A549 (cell line): ENCODE measurements around the gene CPZ. TPM values are rescaled to one million over a fixed set of nuclear protein-coding genes. Genes with fewer than 3 reads are reported as not detected.

Experiments
- ATAC-seq, 2 experiments: fragments of 200-7000 bp in 1 of 2; fragments of >200 bp in 1 of 2; cut with Nextera tagmentation in 1 of 2; cut with Tn5 transposase in 1 of 2; 3 replicates each; pipeline versions ENCODE4 v1.8.0 to v1.9.1; 2018 to 2020; ENCODE audit warnings: mild to moderate bottlenecking in 1 of 2, moderate library complexity in 1 of 2
- CTCF ChIA-PET: fragments of 300-600 bp; sonication (Branson Sonifier 250); formaldehyde crosslinking; extraction: SDS; loops from one replicate; lab custom pipeline; 2021; ENCODE audit warnings: antibody characterized with exemption, inconsistent platforms; lab: Yijun Ruan, JAX
- POLR2A ChIA-PET: fragments of 350-600 bp; formaldehyde crosslinking; extraction: SDS; loops from one replicate; lab custom pipeline; 2021; ENCODE audit warnings: antibody characterized with exemption, inconsistent platforms; lab: Yijun Ruan, JAX
- DNase-seq, 2 experiments: peaks; one replicate each; pipeline versions ENCODE4 v3.0.0 to v3.0.0-alpha.2; 2011 to 2016; ENCODE audit warnings: low read depth in 1 of 2, low spot score in 1 of 2
- FAIRE-seq: peaks from 2 replicates; lab custom pipeline; 2011; peaks lifted over from hg19 to GRCh38; lab: Jason Lieb, UNC
- H3K27ac ChIP-seq, 2 experiments: fragments of >200 bp; sonication (Bioruptor Twin); formaldehyde crosslinking; 3 replicates each; pipeline ENCODE4 v1.5.1; 2016 to 2017
- H3K4me1 ChIP-seq: fragments of >200 bp; sonication (Bioruptor Twin); formaldehyde crosslinking; 3 replicates; pipeline ENCODE4 v1.6.1; 2016
- H3K4me2 ChIP-seq: fragments of >200 bp; sonication (Bioruptor Twin); formaldehyde crosslinking; 3 replicates; pipeline ENCODE4 v1.6.1; 2016
- H3K4me3 ChIP-seq: fragments of >200 bp; sonication (Bioruptor Twin); formaldehyde crosslinking; 3 replicates; pipeline ENCODE4 v1.5.1; 2016
- H3K9me3 ChIP-seq: fragments of >200 bp; sonication (Bioruptor Twin); formaldehyde crosslinking; 3 replicates; pipeline ENCODE4 v1.6.1; 2016
- BCL3 ChIP-seq: fragments of >200 bp; sonication (Bioruptor Twin); formaldehyde crosslinking; IDR thresholded peaks from 3 replicates; pipeline ENCODE4 v1.6.1; 2016
- CEBPB ChIP-seq, 2 experiments: fragments of >200 bp in 1 of 2; sonication (Bioruptor Twin) in 1 of 2; formaldehyde crosslinking in 1 of 2; IDR thresholded peaks; 2 replicates each; pipeline ENCODE4 v1.6.1; 2012 to 2016
- CTCF ChIP-seq: fragments of >200 bp; sonication (Bioruptor Twin); formaldehyde crosslinking; IDR thresholded peaks from 3 replicates; pipeline ENCODE4 v1.5.1; 2016
- HDAC2 ChIP-seq: fragments of 200-600 bp; sonication (generic); IDR thresholded peaks from 2 replicates; pipeline ENCODE4 v1.6.1; 2016
- HOXA7 ChIP-seq: fragments of 250-450 bp; sonication (Bioruptor Pico); IDR thresholded peaks from 2 replicates; pipeline ENCODE4 v1.5.0; 2020; ENCODE audit warnings: mild to moderate bottlenecking, moderate library complexity
- HOXB5 ChIP-seq: fragments of 250-450 bp; sonication (Bioruptor Pico); IDR thresholded peaks from 2 replicates; pipeline ENCODE4 v1.5.0; 2020; ENCODE audit warnings: mild to moderate bottlenecking, moderate library complexity
- KDM5A ChIP-seq: fragments of 200-600 bp; sonication (generic); IDR thresholded peaks from 2 replicates; pipeline ENCODE4 v1.6.1; 2016; ENCODE audit warnings: antibody characterized with exemption, mild to moderate bottlenecking
- NPAS2 ChIP-seq: fragments of 250-450 bp; sonication (Bioruptor Pico); IDR thresholded peaks from 2 replicates; pipeline ENCODE4 v1.8.0; 2022; ENCODE audit warnings: mild to moderate bottlenecking, moderate library complexity, borderline replicate concordance
- SMC3 ChIP-seq: fragments of >200 bp; sonication (Bioruptor Twin); formaldehyde crosslinking; IDR thresholded peaks from 3 replicates; pipeline ENCODE4 v1.6.1; 2018; ENCODE audit warnings: inconsistent platforms
- ZFP36 ChIP-seq: fragments of 450-650 bp; IDR thresholded peaks from 2 replicates; pipeline ENCODE4 v1.6.1; 2014; ENCODE audit warnings: borderline replicate concordance; ENCODE audit not compliant: partially characterized antibody
- WGBS: methylation state at CpG from one replicate; pipeline ENCODE4 v1.1.6; 2017; ENCODE audit errors: missing lambda C conversion rate; 5-methylcytosine and 5-hydroxymethylcytosine counted together
- polyA plus RNA-seq, 4 experiments: library from polyadenylated mRNA; depleted of rRNA in 3 of 4; stranded (reverse); fragments of >200 nt; fragmentation: RNase III in 1 of 4; extraction: RNeasy Plus Mini Kit Qiagen cat#74134 plus additional on column Dnase treatment in 1 of 4; gene quantifications; 2 replicates in 3 of 4; 3 replicates in 1 of 4; pipeline ENCODE4 v1.2.3, GENCODE V29; 2011 to 2017
- TF ChIP-seq, protein P1 (sequence below): fragments of >200 bp; sonication (Bioruptor Twin); formaldehyde crosslinking; IDR thresholded peaks from 2 replicates; pipeline ENCODE4 v1.6.1; 2016
- TF ChIP-seq, protein P2 (sequence below): fragments of 450-650 bp; IDR thresholded peaks from 2 replicates; pipeline ENCODE4 v1.6.1; 2014; ENCODE audit warnings: antibody characterized with exemption
- TF ChIP-seq, protein P3 (sequence below): fragments of 200-600 bp; sonication (generic); IDR thresholded peaks from 2 replicates; pipeline ENCODE4 v1.6.1; 2016; ENCODE audit warnings: antibody characterized with exemption, mild to moderate bottlenecking, moderate library complexity
- TF ChIP-seq, protein P4 (sequence below): IDR thresholded peaks from 2 replicates; pipeline ENCODE4 v1.6.1; 2012

Gene CPZ
- polyA plus RNA-seq, 2 of the 4 experiments (the other 2 are of a cell fraction): 0.09 to 0.21 TPM

DNA sequence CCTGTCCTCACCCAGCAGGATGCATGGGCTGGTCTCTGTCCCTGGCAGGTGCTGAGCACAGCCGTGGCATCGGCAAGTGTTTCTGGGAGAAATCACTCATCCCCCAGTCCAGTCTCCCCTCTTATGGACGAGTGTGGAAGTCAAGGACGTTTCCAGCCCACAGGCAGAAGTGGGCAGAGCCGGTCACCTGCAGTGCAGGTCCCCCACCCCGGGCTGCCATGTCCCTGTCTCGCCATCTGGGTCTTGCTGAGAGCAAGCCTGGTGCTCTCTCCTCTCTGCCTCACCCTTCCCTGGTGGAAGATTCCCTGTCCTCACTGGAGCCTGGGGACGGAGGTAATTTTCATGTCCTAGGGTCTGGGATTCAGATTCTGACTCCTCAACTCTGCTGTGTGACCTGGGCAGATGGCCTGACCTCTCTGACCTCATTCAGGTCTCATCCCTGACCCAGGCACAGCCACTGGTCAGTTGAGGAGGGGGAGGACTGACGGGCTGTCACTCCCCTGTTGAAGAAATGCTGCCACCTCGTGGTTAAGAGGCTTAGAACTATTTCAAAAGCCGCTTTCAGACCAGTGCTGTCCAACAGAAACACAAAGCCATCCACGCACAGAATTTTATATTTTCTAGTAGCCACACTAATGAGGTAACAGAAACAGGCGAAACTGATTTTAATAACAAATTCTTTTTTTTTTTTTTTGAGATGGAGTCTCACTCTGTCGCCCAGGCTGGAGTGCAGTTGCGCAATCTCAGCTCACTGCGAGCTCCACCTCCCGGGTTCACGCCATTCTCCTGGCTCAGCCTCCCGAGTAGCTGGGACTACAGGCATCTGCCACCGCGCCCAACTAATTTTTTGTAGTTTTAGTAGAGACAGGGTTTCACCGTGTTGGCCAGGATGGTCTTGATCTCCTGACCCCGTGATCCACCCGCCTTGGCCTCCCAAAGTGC, 1.8 kb downstream of the CPZ start (continued):
- TF ChIP-seq CTCF: peak; percentile 70

GRCh38 chr4:8595237-8596087, 2.9 kb downstream of the CPZ start:
- 41% methylated on average over 13 of the region's 16 CpGs for WGBS
- CTCF ChIA-PET: interaction anchor here (0.7 to 2.6 kb wide), 6 partner anchors 12 to 167 kb away, joined by 3 to 15 read pairs (median 4); no protein-coding TSS in a partner anchor
- POLR2A ChIA-PET: no interaction called here
- Histone ChIP-seq H3K4me1 (no peaks in the 10 kb centered on the region), H3K9me3 (no peaks in the 10 kb centered on the region), H3K4me2 (no peak overlapping the region), H3K4me3 (no peak overlapping the region), H3K27ac (no peak overlapping the region)
- TF ChIP-seq BCL3: no peak
- TF ChIP-seq, protein P1, sequence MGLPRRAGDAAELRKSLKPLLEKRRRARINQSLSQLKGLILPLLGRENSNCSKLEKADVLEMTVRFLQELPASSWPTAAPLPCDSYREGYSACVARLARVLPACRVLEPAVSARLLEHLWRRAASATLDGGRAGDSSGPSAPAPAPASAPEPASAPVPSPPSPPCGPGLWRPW: no peak
- TF ChIP-seq, protein P2, sequence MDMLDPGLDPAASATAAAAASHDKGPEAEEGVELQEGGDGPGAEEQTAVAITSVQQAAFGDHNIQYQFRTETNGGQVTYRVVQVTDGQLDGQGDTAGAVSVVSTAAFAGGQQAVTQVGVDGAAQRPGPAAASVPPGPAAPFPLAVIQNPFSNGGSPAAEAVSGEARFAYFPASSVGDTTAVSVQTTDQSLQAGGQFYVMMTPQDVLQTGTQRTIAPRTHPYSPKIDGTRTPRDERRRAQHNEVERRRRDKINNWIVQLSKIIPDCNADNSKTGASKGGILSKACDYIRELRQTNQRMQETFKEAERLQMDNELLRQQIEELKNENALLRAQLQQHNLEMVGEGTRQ: no peak
- TF ChIP-seq, protein P3, sequence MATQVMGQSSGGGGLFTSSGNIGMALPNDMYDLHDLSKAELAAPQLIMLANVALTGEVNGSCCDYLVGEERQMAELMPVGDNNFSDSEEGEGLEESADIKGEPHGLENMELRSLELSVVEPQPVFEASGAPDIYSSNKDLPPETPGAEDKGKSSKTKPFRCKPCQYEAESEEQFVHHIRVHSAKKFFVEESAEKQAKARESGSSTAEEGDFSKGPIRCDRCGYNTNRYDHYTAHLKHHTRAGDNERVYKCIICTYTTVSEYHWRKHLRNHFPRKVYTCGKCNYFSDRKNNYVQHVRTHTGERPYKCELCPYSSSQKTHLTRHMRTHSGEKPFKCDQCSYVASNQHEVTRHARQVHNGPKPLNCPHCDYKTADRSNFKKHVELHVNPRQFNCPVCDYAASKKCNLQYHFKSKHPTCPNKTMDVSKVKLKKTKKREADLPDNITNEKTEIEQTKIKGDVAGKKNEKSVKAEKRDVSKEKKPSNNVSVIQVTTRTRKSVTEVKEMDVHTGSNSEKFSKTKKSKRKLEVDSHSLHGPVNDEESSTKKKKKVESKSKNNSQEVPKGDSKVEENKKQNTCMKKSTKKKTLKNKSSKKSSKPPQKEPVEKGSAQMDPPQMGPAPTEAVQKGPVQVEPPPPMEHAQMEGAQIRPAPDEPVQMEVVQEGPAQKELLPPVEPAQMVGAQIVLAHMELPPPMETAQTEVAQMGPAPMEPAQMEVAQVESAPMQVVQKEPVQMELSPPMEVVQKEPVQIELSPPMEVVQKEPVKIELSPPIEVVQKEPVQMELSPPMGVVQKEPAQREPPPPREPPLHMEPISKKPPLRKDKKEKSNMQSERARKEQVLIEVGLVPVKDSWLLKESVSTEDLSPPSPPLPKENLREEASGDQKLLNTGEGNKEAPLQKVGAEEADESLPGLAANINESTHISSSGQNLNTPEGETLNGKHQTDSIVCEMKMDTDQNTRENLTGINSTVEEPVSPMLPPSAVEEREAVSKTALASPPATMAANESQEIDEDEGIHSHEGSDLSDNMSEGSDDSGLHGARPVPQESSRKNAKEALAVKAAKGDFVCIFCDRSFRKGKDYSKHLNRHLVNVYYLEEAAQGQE: no peak
- no peak for TF ChIP-seq HDAC2
- no peak for TF ChIP-seq HOXA7 (CRISPR knock-in tag)
- TF ChIP-seq CEBPB (IDR thresholded peaks at IDR 0.05): no peak
- no peak for TF ChIP-seq SMC3
- TF ChIP-seq NPAS2 (CRISPR knock-in tag): no peak
- no peak for TF ChIP-seq KDM5A
- TF ChIP-seq, protein P4, sequence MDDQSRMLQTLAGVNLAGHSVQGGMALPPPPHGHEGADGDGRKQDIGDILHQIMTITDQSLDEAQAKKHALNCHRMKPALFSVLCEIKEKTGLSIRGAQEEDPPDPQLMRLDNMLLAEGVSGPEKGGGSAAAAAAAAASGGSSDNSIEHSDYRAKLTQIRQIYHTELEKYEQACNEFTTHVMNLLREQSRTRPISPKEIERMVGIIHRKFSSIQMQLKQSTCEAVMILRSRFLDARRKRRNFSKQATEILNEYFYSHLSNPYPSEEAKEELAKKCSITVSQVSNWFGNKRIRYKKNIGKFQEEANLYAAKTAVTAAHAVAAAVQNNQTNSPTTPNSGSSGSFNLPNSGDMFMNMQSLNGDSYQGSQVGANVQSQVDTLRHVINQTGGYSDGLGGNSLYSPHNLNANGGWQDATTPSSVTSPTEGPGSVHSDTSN: no peak
- no peak for TF ChIP-seq ZFP36
- TF ChIP-seq HOXB5 (CRISPR knock-in tag): no peak
- no peak for ATAC-seq
- no peak for FAIRE-seq
- no peak for DNase-seq
